Right forelimb (tissue), 1 donor: ENCODE data around the gene PDHX.
A peak's percentile ranks its signal among the peaks of the same experiment; 100 is the strongest.
"Not testable (repeated sequence)": the region's sequence is repeated elsewhere in the genome, so short reads cannot be mapped to it uniquely, and the experiment has no call there.

Experiments
- DNase-seq: peaks from one replicate; pipeline ENCODE4 v3.0.0-alpha.2; 2018

Gene PDHX

GRCh38 chr11:34913556-34913955 is 2.9 kb upstream of the PDHX start:
- DNase-seq = not testable (repeated sequence)

- peak; percentile 77 for DNase-seq
Observed at GRCh38 chr11:34915136-34916014, 1.0 kb upstream of the PDHX start.

- DNase-seq = no peak
Observed at GRCh38 chr11:34916843-34917770, 689 bp downstream of the PDHX start.

- no peak for DNase-seq
Observed at GRCh38 chr11:34921156-34921555, 4.7 kb downstream of the PDHX start.

- no peak for DNase-seq
Observed at GRCh38 chr11:34924714-34925113, 8.3 kb downstream of the PDHX start.

- DNase-seq = no peak
Observed at GRCh38 chr11:34926101-34926830, 9.8 kb downstream of the PDHX start.

GRCh38 chr11:34926831-34927132 is 10.4 kb downstream of the PDHX start:
- no peak for DNase-seq

- DNase-seq = no peak
Observed at GRCh38 chr11:34928268-34928959, 12.0 kb downstream of the PDHX start.

- no peak for DNase-seq
Observed at GRCh38 chr11:34928960-34929680, 12.7 kb downstream of the PDHX start.

- no peak for DNase-seq
Observed at GRCh38 chr11:34929794-34930763, 13.7 kb downstream of the PDHX start.

- DNase-seq = no peak
Observed at GRCh38 chr11:34936945-34937629, 20.7 kb downstream of the PDHX start.

GRCh38 chr11:34938611-34939010 is 22.2 kb downstream of the PDHX start:
- no peak for DNase-seq

- no peak for DNase-seq
Observed at GRCh38 chr11:34940026-34940677, 23.7 kb downstream of the PDHX start.

GRCh38 chr11:34941688-34942087 is 25.3 kb downstream of the PDHX start:
- DNase-seq = no peak

- DNase-seq = no peak
Observed at GRCh38 chr11:34944692-34945091, 28.3 kb downstream of the PDHX start.

- no peak for DNase-seq
Observed at GRCh38 chr11:34948696-34949095, 32.3 kb downstream of the PDHX start.

- no peak for DNase-seq
Observed at GRCh38 chr11:34953955-34954354, 37.5 kb downstream of the PDHX start.

GRCh38 chr11:34957206-34957605 is 40.8 kb downstream of the PDHX start:
- DNase-seq = no peak

GRCh38 chr11:34957606-34958005 is 41.2 kb downstream of the PDHX start:
- DNase-seq = no peak
